Transverse colon (tissue), 4 donors: ENCODE results near the gene PTPRN2. TPM values are rescaled to one million over a fixed set of nuclear protein-coding genes. Genes with fewer than 3 reads are reported as not detected.

ENCODE experiments used
- DNase-seq: peaks from one replicate; pipeline ENCODE4 v3.0.0-alpha.2; 2019
- H3K27ac ChIP-seq, 4 donors: fragments of 200-600 bp; sonication (generic); 2 replicates each; pipeline ENCODE4 v1.5.1; 2016 to 2018; ENCODE audit warnings: inconsistent platforms in 4 of 4
- H3K27me3 ChIP-seq: fragments of 200-600 bp; sonication (generic); 2 replicates; pipeline ENCODE4 v1.5.1; 2017; ENCODE audit warnings: inconsistent platforms
- H3K36me3 ChIP-seq, 4 donors: fragments of 200-600 bp; sonication (generic); 2 replicates each; pipeline ENCODE4 v1.5.1; 2017 to 2019; ENCODE audit warnings: inconsistent platforms in 4 of 4
- H3K4me1 ChIP-seq, 4 donors: fragments of 200-600 bp; sonication (generic); 2 replicates each; pipeline ENCODE4 v1.5.1; 2017 to 2020; ENCODE audit warnings: inconsistent platforms in 4 of 4
- H3K4me3 ChIP-seq, 4 donors: fragments of 200-600 bp; sonication (generic); 1 replicate in 1 of 4; 2 replicates in 3 of 4; pipeline versions ENCODE4 v1.5.1 to v1.6.1; 2017 to 2019; ENCODE audit warnings: inconsistent platforms in 4 of 4
- H3K9me3 ChIP-seq, 2 donors: fragments of 200-600 bp; sonication (generic); 2 replicates each; pipeline ENCODE4 v1.5.1; 2017 to 2019; ENCODE audit warnings: inconsistent platforms in 2 of 2
- EP300 ChIP-seq: sonication (generic); formaldehyde crosslinking; IDR thresholded peaks from one replicate; pipeline ENCODE4 v1.6.1; 2017; ENCODE audit warnings: antibody characterized with exemption, low read depth
- POLR2A ChIP-seq: fragments of 450-650 bp; IDR thresholded peaks from one replicate; pipeline ENCODE4 v1.6.1; 2016; ENCODE audit warnings: antibody characterized with exemption, mild to moderate bottlenecking, moderate library complexity
- POLR2AphosphoS5 ChIP-seq, 3 donors: sonication (generic); formaldehyde crosslinking; IDR thresholded peaks; one replicate each; pipeline ENCODE4 v1.6.1; 2016; ENCODE audit warnings: antibody characterized with exemption in 3 of 3
- WGBS, 2 donors: methylation state at CpG; one replicate each; pipeline ENCODE4 v1.1.5; 2018; ENCODE audit warnings: low coverage in 1 of 2; 5-methylcytosine and 5-hydroxymethylcytosine counted together
- in situ Hi-C, 4 donors: fragments of 200-750 bp; cut with MboI; loops; one replicate each; pipeline versions ENCODE4 v1.15.0 to v1.15.1; 2017; ENCODE audit warnings: low sequenced_read_pairs in 3 of 4, low pct_ligation_motif_present in 1 of 4, low pct_unique_long_range_greater_than_20kb in 1 of 4
- intact Hi-C: fragments of 100-400 bp; cut with DNase I; formaldehyde crosslinking; loops from one replicate; pipeline ENCODE4 v1.15.1; 2023; ENCODE audit warnings: low total_unique reads
- total RNA-seq, 4 donors: library from RNA; depleted of rRNA; stranded (reverse); fragments of >200 nt; gene quantifications; one replicate each; pipeline ENCODE4 v1.1.0, GENCODE V29; 2016
- TF ChIP-seq, protein P1 (sequence below), 5 experiments: fragments of 200-600 bp in 3 of 5; fragments of 450-650 bp in 2 of 5; sonication (generic) in 3 of 5; IDR thresholded peaks; 1 replicate in 2 of 5; 2 replicates in 3 of 5; pipeline ENCODE4 v1.5.1; 2016 to 2017; ENCODE audit warnings: antibody characterized with exemption in 5 of 5, inconsistent platforms in 3 of 5, mild to moderate bottlenecking in 2 of 5, moderate library complexity in 1 of 5

PTPRN2 gene
- total RNA-seq, 4 donors from 2014 or later: 15.4 to 31.1 (median 21.8) TPM

DNA sequence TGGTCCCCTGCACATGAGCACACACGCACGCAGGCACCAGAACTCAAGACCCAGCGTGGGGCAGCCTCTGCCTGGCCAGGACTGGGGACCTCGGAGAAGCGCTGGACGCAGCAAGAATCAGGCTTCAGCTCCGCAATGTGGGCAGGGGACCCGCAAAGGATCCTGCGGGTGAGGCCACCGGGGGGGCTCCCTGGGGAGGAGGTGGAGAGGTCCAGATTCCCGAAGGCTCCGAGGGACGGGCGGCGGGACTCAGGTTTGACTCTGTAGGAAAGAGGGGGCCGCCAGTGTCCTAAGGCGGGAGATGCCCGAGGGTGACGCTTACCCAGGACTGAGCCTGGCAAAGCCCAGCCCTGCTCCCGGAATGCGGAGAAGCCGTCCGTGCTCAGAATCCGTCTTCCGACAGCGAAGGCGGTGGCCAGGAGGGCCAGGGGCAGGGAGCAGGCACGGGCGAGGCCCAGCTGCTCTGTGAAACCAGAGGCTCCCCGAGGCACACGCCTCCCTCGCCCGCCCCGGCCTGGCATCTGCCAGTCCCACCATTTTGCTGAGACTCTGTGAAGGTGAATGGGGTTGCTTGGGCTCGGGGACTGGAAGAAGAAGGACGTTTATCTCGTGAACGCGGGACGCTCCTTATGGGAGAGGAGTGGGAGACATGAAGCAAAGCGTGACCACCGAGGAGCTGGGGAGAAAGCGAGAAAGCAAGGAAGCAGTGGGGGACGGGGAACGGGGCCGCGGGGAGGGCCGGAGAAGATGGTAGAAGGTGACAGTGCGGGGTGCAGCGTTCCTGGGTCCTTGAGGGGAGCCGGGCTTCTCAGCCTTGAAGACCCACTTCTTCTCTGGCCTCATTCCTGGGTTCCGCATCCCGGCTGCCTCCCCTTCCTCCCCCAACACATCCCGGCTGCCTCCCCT, 489.2 kb downstream of the PTPRN2 start:
- Histone ChIP-seq H3K27ac (no peak overlapping the region), H3K9me3 (no peaks in the 10 kb centered on the region), H3K4me3 (no peak overlapping the region), H3K36me3 (no peaks in the 10 kb centered on the region), H3K4me1 (no peaks in the 10 kb centered on the region), H3K27me3 (no peaks in the 10 kb centered on the region)
- in situ Hi-C loops (no loop called here), intact Hi-C loops (no loop called here)
- WGBS, 2 donors: 84 to 90% methylated on average over 14 to 54 of the region's 54 CpGs
- TF ChIP-seq POLR2A (no peak), EP300 (no peak), POLR2AphosphoS5 (IDR thresholded peaks at IDR 0.05) (no peak)
- TF ChIP-seq, protein P1, sequence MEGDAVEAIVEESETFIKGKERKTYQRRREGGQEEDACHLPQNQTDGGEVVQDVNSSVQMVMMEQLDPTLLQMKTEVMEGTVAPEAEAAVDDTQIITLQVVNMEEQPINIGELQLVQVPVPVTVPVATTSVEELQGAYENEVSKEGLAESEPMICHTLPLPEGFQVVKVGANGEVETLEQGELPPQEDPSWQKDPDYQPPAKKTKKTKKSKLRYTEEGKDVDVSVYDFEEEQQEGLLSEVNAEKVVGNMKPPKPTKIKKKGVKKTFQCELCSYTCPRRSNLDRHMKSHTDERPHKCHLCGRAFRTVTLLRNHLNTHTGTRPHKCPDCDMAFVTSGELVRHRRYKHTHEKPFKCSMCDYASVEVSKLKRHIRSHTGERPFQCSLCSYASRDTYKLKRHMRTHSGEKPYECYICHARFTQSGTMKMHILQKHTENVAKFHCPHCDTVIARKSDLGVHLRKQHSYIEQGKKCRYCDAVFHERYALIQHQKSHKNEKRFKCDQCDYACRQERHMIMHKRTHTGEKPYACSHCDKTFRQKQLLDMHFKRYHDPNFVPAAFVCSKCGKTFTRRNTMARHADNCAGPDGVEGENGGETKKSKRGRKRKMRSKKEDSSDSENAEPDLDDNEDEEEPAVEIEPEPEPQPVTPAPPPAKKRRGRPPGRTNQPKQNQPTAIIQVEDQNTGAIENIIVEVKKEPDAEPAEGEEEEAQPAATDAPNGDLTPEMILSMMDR (IDR thresholded peaks at IDR 0.05): no peak
- DNase-seq: no peak

DNA sequence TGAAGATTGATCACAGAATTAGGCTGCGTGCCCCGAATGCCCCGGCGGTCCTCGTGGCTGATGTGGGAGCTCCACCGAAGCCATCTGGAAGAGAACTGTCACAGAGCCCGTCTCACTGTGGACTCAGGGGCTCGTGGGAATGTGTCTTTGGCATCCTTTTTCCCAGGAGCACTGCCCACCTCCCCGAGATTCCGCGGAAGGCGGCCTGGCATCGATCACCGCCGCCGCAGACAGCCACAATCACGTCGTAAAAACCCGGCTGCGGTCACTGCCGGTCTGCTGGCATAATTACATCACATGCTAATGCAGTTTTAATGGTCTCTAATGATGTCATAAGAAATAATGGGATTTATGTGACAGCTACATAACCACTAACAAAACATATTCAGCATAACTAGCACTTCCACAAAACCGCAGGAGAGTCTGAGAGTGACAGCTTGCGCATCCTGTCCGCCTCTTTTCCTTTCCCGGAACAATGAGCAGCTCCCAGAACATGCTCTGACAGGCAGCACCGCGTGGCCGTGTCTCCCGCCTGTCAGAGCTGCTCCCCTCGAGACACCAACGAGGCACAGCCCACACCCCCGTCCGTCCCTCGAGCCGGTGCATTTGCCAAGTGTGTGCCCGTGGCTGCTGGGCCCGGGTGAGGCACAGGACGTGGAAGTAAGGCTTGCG, 490.0 kb downstream of the PTPRN2 start:
- Histone ChIP-seq H3K27ac (no peak overlapping the region), H3K36me3 (no peaks in the 10 kb centered on the region), H3K4me1 (no peaks in the 10 kb centered on the region), H3K9me3 (no peaks in the 10 kb centered on the region), H3K27me3 (no peaks in the 10 kb centered on the region), H3K4me3 (no peak overlapping the region)
- DNase-seq: no peak
- intact Hi-C loops: no loop called here
- WGBS, 2 donors: 68 to 90% methylated on average over 4 to 39 of the region's 39 CpGs
- TF ChIP-seq POLR2A (no peak), POLR2AphosphoS5 (IDR thresholded peaks at IDR 0.05) (peak in 2 of 3 donors; percentile 15 to 55), EP300 (peak; percentile 18)
- TF ChIP-seq, protein P1 (IDR thresholded peaks at IDR 0.05): no peak
- in situ Hi-C loops: no loop called here

DNA sequence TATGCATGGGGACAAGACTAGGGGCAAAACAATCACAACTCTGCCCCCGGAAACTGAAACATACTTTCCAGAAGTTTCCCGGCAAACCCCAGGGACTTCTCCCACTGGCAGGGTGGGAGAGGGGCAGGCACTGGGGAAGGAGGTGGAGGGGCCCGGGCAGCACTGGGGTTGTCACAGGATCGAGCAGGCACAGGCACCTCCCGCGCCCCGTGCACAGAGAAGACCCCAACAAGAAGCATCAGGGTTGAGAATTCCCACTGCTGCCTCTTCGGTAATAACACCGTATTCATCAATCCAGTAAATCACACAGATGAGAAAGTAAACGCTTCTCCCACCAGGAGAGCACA, 490.5 kb downstream of the PTPRN2 start:
- Histone ChIP-seq H3K9me3 (no peaks in the 10 kb centered on the region), H3K27me3 (no peaks in the 10 kb centered on the region), H3K36me3 (no peaks in the 10 kb centered on the region), H3K27ac (no peak overlapping the region), H3K4me1 (no peaks in the 10 kb centered on the region), H3K4me3 (no peak overlapping the region)
- DNase-seq: no peak
- intact Hi-C loops (no loop called here), in situ Hi-C loops (no loop called here)
- WGBS, 2 donors: 78% methylated on average over 10 of the region's 10 CpGs; no CpG with 5 or more reads in 1 of the 2 donors
- TF ChIP-seq POLR2AphosphoS5 (IDR thresholded peaks at IDR 0.05) (no peak), POLR2A (no peak), EP300 (no peak)
- TF ChIP-seq, protein P1 (IDR thresholded peaks at IDR 0.05): no peak

DNA sequence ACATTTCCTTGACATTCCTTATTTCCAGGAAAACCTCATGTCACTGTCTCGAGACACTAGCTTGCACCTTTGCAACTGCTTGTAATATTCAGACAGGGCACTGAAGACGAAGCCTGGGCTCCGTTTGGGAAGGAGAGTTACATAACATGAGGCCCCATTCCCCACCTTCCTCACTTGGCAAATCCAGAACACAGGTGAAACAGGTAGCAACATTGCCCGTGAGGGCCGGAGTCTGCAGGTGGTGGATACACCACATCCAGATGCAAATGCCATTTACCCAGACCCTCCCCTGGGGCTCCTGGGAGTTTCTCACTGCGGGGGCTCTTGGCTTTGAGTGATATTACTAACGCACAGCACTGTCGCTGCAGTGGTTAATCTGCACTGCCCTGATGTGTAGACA, 491.0 kb downstream of the PTPRN2 start:
- WGBS, 2 donors: 85% methylated on average over 8 of the region's 8 CpGs; no CpG with 5 or more reads in 1 of the 2 donors
- intact Hi-C loops: no loop called here
- Histone ChIP-seq H3K4me3 (no peak overlapping the region), H3K36me3 (no peaks in the 10 kb centered on the region), H3K27me3 (no peaks in the 10 kb centered on the region), H3K27ac (no peak overlapping the region), H3K4me1 (no peaks in the 10 kb centered on the region), H3K9me3 (no peaks in the 10 kb centered on the region)
- in situ Hi-C loops: no loop called here
- TF ChIP-seq, protein P1 (IDR thresholded peaks at IDR 0.05): no peak
- TF ChIP-seq POLR2AphosphoS5 (IDR thresholded peaks at IDR 0.05): no peak
- TF ChIP-seq EP300: no peak
- no peak for TF ChIP-seq POLR2A
- DNase-seq: no peak
